Hematopoietic multipotent progenitor cell treated with erythropoietin and hydrocortisone succinate and interleukin-3 and kit ligand, for 17 days (in vitro differentiated cells): ENCODE data around the gene ENPP5.
A peak's percentile ranks its signal among the peaks of the same experiment; 100 is the strongest.
"Not testable (repeated sequence)": the region's sequence is repeated elsewhere in the genome, so short reads cannot be mapped to it uniquely, and the experiment has no call there.

Source experiments
- DNase-seq: peaks from one replicate; pipeline ENCODE4 v3.0.0-alpha.2; 2015; ENCODE audit warnings: low spot score

The ENPP5 gene

DNA sequence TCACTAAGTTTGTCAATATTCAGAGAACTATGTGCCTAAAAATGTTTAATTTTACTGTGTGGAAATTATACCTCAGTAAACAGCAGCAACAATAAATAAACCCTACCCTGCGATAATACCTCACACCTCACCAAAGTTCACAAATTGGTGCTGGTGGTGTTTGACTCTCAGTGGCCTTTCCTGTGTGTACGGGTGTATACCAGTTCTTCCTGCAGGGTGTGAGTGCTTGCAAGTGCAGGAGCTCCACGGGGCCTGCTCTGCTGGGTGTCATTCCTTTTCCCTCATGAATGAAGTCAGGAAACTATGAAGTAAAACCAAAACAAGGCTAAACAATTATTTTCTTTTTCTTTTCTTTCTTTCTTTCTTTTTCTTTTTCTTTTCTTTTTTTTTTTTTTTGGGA lies 4.1 kb upstream of the ENPP5 start:
- DNase-seq: no peak

- DNase-seq: no peak
These were observed 1.4 kb upstream of the ENPP5 start for GRCh38 chr6:46172176-46172575.

DNA sequence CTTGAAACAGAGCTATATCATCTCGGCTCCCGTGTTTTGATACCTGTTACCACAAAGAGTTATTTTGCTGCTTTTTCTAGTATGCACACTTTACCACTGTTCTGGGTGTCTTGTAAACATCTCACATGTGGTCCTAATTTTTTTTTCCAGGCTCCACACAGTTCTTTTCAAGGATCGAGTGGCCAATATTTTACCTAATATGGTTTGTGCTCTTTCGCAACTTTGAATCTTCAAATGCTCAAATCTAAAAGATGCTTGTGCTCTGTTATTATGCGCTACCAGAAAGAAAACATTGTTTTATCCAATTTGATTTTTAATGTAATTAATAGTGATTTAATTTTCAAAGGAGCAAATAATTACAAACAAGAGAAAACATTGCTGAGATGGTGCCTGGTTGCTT lies 10.7 kb downstream of the ENPP5 start:
- DNase-seq: no peak

DNA sequence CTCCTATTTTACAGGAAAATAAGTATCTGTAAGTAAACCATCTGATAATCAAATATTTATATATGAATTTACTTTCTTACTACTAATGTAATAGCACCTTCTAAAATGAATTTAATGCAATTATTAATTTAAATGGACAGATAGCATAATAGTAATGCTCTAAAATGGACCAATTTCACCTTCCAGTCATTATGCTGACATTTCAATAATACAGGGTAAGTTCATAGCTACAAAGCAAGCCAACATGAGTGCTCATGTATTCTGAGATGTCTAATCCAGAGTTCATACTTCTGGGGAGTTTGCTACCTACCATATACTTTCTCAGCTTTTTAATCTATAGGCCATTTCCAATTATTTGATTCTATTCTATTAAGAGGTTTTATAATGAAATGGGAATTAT lies 11.6 kb downstream of the ENPP5 start:
- no peak for DNase-seq

GRCh38 chr6:46156701-46157100 lies 14.1 kb downstream of the ENPP5 start:
- no peak for DNase-seq

DNA sequence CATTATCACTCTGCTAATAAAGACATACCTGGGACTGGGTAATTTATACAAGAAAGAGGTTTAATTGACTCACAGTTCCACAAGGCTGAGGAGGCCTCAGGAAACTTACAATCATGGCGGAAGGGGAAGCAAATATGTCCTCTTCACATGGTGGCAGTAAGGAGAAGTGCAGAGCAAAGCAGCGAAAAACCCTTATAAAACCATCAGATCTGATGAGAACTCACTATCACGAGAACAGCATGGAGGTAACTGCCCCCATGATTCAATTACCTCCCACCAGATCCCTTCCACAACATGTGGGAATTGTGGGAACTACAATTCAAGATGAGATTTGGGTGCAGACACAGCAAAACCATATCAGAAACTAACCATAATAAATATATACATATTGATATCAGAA lies 21.7 kb downstream of the ENPP5 start:
- not testable (repeated sequence) for DNase-seq

- DNase-seq: no peak
These were observed 26.5 kb downstream of the ENPP5 start for GRCh38 chr6:46144270-46144669.

DNA sequence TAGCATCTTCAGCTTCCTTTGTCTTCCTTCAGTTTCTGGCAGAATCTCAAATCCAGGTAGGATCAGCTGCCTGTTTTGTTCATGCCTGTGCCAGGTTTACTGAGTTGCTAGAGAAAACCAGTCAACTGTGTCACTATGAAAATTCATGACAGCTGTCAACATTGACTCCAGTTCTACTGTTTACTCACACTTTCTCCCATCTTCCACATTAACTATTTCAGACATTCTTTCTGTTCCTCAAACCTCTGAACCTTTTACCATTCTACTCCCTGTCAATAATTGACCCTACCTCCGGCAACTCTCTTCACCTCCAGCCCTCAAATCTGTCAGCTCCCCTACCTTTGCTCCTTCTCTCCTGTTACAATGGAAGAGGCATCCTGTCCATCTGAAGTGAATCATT lies 32.5 kb downstream of the ENPP5 start:
- no peak for DNase-seq

DNA sequence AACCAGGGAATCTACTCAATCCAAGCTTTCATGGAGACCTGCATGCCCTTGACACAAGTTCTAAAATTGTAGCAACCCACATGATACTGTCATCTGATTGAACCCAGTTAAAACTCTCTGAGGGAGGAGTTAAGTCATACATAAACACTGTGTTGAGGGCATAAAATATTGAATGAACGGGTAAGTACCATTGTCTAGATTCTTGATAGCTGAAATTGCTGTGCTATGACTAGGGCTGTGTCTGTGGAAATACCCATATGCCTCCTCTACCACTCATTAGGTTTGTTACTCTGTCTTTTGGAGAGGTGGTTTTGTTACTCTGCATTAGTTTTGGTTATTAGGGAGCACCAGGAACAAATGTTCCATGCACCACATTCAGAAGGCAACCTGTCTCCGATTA lies 33.4 kb downstream of the ENPP5 start:
- DNase-seq: no peak

- DNase-seq: no peak
These were observed 33.9 kb downstream of the ENPP5 start for GRCh38 chr6:46136831-46137230.

DNA sequence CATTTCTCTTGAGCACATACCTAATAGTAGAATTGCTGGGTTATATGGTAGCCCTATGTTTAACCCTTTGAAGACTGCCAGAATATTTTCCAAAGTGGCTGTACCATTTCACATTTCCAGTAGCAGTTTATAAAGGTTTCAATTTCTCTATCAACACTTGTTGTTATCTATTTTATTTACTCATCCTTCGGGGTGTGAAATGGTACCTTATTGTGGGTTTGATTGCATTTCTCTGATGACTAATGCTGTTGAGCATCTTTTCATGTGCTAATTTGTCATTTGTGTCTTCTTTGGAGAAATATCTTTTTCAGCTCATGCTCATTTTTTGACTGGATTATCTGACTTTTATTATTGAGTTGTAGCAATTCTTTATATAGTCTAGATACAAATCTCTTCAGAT lies 35.6 kb downstream of the ENPP5 start:
- DNase-seq: no peak

DNA sequence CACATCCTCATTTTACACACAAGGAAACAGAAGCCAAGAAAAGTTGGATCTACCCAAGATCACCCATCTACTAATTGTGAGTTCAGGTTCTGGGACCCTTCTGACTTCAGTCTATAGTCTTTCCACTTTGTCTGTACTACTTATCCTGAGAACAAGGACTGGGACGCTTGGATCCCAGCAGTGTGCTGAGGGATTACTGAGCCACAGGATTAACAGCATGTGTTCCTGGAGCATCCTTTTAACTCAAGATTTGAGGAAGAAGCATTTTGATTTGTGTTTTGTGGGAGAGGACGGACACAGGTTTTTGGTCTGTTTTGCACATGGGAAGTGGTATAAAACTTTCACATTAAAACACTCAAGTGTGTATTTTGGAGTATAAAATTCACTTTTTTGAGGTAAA lies 36.6 kb downstream of the ENPP5 start:
- no peak for DNase-seq

- not testable (repeated sequence) for DNase-seq
These were observed 39.5 kb downstream of the ENPP5 start for GRCh38 chr6:46131291-46131690.

DNA sequence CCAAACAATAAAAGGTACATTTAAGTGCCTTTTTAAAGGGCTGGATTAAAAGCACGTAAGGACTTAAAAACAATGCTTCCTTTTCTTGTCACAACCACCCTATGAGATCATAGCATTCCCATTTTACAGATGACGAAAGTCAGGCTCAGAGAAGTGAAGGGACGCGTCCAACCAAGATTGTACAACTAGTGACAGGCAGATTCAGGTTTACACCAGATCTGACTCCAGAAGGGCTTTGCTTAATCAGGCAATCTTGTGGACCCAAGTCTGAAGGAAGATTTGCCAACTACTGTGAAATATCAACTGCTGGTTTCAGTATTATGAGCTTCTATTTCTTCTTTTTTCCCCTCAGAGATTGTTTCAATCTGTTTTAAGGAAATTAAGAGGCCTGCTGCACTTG lies 40.1 kb downstream of the ENPP5 start:
- DNase-seq: no peak

- peak; percentile 86 for DNase-seq
These were observed 40.9 kb downstream of the ENPP5 start, which contains the start of gene ENPP4 for GRCh38 chr6:46129629-46130511. Gene ENPP4, plus strand, starts transcription at chr6:46129989. Its CDS starts 9,595 bp downstream, at chr6:46139584.

DNA sequence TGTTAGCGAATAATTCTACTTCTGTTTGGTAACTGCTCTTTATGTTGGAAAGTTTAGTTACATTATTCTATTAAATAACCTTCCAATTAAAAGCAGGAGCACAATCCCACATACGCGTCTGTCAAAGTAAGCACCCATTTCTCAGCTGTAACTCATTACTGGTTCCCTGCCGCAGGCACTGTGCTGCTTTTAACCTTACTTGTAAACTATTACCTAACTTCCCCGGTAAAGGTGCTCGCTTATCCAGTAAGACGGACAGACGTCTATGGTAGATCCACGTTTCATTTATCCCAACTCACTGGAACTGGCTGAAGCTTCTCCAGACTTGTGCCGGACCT lies 41.5 kb downstream of the ENPP5 start:
- DNase-seq: no peak

DNA sequence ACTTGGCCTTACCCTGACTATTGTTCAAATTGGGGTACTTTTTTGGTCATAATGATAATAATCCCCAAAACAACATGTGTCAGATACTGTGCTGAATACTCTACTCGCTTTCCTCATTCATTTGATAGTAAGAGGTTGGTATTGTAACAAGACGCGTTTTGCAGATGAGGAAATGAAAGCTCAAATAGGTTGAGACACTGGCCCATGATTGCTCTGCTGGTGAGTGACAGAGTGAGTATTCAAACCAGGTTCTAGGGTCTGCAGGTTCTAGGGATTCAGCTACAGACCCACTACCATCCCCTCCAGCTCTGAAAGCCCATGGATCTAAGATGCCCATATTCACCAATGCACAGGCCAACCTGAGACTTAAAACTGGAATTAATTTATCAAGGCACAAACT lies 42.3 kb downstream of the ENPP5 start:
- no peak for DNase-seq

GRCh38 chr6:46119679-46120078 lies 51.1 kb downstream of the ENPP5 start:
- not testable (repeated sequence) for DNase-seq

DNA sequence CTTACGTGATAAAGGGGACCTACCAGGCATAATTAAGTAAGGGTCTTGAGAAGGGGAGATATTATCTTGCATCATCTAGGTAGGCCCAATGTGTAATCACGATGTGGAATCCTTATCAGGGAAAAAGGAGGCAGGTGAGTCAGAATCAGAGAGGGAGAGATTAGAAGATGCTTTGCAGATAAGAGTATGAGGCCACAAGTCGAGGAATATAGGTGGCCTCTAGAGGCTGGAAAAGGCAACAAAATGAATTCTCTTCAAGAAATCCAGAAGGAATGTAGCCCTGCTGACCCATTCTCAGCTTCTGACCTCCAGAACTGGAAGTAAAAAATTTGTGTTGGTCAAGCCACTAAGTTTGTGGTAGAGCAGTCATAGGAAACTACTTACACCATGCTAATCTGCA lies 51.9 kb downstream of the ENPP5 start:
- DNase-seq: no peak

DNA sequence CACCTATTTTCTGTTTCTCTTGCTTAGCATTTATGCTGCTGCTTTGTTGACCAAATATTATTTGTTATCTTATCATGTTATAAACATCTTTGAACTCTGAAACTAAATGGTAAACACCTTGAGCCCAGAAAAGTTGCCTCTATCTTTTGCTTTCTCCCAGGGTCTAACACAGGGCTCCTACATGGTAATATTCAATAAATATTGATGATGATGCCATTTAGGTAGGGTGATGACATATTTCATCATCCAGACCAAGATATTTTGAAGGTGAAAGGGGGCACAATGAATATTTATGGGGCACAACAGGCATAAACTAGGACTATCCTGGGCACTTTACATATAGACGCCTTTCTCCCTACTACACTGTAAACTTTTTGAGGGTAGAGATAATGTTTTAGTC lies 52.6 kb downstream of the ENPP5 start:
- DNase-seq: no peak

GRCh38 chr6:46116289-46116688 lies 54.5 kb downstream of the ENPP5 start:
- DNase-seq: no peak

DNA sequence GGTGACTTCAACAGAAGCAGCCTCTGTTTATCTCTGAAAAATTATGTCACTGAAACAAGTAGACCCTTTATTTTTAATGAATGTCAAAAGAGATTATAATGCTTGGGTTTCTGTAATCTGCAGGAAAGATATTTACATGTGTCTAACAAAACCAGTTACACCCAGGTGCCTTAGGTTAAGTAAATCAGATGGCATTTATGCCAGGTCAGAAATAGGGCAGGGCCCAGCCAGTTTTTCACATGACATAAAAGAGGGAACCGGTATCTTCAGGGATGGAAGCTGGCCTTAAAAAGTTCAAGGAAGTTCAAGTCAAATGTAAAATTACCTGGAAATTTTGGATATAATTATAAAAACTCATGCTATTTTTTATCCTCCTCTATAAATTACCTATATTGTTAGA lies 55.1 kb downstream of the ENPP5 start:
- DNase-seq: no peak

- DNase-seq: no peak
These were observed 57.4 kb downstream of the ENPP5 start for GRCh38 chr6:46113370-46113769.
